DMS53 treated with DMSO at 0.1 percent for 48 hours (cell line): Measurements from ENCODE around the gene GLRX3.
"Not testable (repeated sequence)": the region's sequence is repeated elsewhere in the genome, so short reads cannot be mapped to it uniquely, and the experiment has no call there.

Source experiments
- DNase-seq: peaks from one replicate; lab custom pipeline; 2025; ENCODE audit not compliant: unreplicated experiment; lab: John Stamatoyannopoulos, UW

Gene GLRX3

DNA sequence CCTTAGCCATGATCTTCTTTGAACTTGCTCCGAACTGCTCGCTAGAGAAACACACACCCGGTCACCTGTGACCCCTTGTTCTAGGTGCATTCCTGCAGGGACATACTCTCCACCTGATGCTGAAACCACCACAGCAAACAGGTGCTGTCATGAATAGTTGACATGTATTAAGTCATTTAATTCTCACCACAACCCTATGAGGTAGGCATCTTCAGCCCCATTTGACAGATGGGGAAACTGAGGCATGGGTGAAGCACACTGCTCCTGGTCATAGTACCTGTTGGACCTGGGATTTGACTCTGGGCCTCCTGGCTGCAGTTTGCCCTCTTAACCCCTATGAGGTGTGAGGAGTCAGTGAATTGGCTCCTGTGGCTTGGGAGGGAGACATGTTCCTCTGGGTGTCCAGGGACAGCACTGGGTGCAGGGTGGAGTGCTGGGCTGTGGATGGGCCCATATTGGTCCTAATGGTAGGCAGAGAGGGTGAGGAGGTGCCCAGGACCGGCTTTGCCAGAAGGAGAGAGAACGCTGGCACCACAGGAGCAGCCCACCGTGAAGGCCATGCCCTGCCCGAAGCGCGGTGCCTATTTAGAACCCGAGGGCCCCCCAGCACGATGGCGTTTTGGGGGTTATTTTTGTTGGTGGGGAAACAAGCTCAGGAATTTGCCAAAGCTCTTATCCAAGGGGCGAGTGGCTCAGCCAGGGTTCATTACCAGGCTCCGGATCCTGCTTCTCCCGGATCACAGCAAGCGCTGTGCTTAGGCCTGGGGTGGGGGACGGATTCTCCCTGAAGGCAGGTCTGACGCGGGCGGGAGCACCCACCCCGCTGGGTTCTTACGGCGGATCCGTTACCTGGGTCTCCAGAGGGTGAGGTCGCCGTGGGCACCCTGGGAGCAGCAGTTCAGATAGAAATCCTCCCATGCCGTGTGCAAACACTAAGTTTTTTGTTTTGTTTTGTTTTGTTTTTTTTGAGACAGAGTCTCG lies 52.3 kb downstream of the GLRX3 start:
- DNase-seq = no peak

- no peak for DNase-seq
Measured at GRCh38 chr10:130189608-130190054, 53.4 kb downstream of the GLRX3 start.

- peak; percentile 55 for DNase-seq
Measured at GRCh38 chr10:130190055-130190736, 54.0 kb downstream of the GLRX3 start.

DNA sequence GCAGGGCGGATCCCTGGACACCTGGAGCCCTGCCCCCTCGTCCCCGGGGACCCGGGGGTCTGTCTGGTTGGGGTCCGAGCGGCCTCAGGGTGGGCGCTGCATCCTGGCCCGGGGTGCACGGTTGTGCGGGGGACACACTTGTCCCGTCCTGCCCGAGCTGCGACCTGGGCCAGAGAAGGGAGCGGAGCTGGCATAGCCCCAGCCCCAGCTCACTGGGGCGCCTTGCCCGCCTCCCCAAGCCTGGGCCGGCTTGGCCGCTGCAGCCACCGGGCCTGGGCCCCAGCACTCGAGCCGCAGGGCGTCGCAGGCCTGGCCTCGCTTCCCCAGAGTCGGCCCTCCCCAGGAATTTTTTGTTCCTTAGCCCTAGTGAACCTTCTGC lies 54.5 kb downstream of the GLRX3 start:
- DNase-seq = no peak

DNA sequence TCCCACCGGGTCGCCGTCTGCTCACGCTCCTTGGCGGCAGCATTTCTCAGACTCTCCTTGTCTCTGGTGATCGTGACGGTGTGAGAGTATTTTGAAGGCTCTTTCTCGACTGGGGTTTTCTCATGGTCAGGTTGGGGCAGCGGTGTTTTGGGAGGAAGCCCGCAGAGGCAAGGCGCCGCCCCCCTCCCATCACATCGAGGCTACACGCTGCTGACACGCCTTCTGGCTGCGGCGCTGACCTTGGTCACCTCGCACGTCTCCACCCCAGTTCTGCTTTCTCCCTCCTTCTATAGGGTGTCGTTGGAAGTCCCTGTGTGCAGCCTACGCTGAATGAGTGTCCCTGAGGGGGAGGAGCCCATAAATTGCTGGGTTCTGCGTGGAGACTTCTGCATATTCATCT lies 55.2 kb downstream of the GLRX3 start:
- no peak for DNase-seq

GRCh38 chr10:130192276-130192848 lies 56.2 kb downstream of the GLRX3 start:
- no peak for DNase-seq

GRCh38 chr10:130193033-130193432 lies 56.8 kb downstream of the GLRX3 start:
- DNase-seq = no peak

DNA sequence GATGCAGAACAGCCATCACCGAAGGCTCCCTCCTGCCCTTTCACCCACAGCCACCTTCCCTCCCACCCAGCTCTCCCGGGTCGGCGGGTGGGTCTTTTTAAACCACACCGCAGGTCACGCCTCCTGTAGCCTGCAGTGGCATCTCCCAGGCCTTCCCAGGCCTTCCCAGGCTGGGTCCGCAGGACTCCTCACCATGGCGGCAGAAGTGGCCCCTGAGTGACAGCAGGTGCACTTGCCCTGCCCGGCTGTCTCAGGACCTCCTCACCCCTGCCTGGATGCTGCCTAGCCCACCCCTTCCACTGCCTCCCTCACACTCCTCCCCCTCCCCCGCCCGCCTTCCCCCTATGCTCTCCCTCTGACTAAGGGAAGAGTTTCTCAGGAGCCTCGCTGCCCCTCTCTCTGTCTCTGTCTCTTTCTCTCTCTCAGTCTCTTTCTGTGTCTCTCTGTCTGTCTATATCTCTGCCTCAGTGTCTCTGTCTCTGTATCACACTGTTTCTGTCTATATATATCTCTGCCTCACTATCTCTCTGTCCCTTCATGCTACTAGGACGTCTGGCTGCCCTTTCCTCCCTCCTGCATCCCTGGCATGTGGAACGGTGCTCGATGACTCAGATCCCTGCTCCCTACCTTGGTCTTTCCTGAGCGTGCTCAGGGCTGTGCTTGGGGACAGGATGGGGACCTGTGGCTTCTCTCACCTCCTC lies 57.5 kb downstream of the GLRX3 start:
- DNase-seq = no peak

- DNase-seq = no peak
Measured at GRCh38 chr10:130194194-130194990, 58.2 kb downstream of the GLRX3 start.

DNA sequence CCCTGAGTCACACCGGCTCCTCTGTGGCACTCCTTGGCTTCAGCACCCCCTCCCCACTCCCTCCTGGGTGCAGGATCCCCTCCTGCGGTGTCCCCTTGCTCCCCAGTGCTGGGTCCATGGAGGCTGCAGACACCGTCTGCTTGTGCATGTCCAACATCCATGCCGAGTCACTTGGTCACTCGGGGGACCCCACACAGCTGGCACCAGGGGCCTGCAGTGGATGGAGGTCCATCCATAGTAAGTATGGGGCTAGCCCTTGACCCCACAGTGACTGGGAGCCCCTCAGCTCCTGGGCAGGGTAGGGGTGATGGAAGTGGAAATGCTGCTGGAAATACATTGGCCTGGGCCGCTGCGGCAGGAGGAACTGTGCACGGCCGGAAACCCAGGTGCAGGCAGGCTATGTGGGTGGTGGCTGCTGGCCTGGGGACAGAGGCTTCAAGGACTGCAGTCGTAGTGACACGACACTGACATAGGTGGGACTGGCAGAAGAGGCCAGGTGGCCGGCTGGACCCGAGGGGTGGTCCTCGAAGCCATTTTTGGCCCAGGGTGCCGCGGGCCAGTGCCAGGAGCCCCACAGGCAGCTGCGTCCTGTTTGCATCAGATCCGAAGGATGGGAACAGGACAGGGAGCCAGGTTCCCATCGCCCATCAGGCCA lies 58.9 kb downstream of the GLRX3 start:
- DNase-seq = no peak

- no peak for DNase-seq
Measured at GRCh38 chr10:130195746-130196294, 59.6 kb downstream of the GLRX3 start.

DNA sequence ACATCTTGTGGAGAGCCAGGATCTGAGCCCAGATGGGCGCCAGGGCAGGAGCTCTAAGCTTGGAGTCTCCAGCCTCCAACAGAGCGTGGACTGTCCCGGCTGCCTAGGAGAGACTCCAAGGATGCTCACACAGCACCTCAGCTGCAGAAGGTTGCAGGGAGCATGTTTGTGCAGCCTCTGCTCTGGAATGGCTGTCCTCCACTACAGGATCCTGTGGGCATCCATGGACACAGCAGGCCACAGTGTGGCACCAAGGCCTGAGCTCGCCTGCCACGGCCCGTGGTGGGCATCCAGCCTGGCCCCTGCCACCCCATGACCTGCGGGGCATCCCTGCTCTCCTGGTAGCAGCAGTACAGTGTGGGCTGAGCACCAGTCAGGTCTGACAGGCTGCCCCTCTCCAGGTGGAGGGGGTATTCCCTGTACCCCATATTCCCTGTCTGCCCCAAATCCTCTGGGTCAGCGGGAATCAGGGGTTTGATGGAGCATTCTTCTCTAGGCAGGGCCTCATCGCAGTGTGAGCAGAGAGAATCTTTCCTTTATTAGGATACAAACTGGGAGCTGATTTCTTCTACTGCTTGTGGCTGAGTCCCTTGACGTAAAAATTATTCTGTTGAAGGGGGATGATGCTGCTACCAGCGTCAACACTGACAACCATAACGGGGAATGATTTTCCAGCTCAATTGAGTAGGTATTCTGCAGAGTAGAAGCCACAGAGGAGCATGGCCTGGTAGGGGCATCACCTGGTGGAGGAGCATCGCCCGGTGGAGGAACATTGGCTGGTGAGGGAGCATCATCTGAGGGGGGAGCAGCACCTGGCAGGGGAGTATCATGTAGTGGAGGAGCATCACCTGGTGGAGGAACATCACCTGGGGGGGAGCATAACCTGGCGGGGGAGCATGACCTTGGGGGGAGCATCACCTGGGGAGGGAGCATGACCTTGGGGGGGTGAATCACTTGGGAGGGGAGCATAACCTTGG lies 60.6 kb downstream of the GLRX3 start:
- DNase-seq = no peak

- DNase-seq = no peak
Measured at GRCh38 chr10:130198651-130199050, 62.5 kb downstream of the GLRX3 start.

GRCh38 chr10:130200179-130201042 lies 64.2 kb downstream of the GLRX3 start:
- DNase-seq = no peak

GRCh38 chr10:130201043-130201380 lies 64.8 kb downstream of the GLRX3 start:
- DNase-seq = no peak

DNA sequence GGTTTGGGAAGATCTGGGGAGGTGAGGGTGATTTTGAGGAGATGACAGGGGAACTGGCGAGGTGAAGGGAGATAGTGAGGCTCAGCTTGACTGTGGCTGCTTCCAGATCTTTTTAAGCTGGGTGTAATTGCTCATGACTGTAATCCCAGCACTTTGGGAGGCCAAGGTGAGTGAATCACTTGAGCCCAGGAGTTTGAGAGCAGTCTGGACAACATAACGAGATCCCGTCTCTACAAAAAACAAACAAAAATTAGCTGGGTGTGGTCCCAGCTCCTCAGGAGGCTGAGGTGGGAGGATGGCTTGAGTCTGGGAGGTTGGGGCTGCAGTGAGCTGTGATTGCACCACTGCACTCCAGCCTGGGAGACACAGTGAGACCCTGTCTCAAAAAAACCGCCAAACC lies 66.0 kb downstream of the GLRX3 start:
- not testable (repeated sequence) for DNase-seq

DNA sequence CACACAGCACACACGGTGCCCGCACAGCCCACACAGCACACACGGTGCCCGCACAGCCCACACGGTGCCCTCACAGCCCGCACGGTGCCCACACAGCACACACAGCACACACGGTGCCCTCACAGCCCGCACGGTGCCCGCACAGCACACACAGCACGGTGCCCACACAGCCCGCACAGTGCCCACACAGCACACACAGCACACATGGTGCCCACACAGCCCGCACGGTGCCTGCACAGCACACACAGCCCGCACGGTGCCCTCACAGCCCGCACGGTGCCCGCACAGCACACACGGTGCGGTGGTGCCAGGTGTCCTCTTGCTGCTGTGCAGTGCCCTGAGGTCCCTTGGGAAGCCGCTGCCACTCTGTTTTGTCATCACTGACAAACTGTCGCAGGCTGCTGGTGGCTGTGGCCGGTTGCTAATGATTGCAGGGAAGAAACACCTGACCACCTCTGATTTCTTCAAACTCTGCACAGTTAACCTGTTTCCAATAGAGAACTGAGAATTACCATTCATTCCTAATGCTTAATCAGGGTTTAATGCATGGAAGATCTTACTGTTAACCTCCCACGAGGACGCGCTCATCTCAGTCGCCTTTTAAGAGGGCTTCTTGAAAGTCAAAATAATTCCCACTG lies 66.9 kb downstream of the GLRX3 start:
- DNase-seq = no peak
